Muscle layer of duodenum (tissue), 2 donors: ENCODE data around the gene VAPB.

ENCODE experiments used
- H3K27ac ChIP-seq: one replicate; pipeline ENCODE4 v1.7.0; 2013; ENCODE audit warnings: mild to moderate bottlenecking, low read length
- H3K27me3 ChIP-seq: one replicate; pipeline ENCODE4 v1.7.0; 2013; ENCODE audit warnings: low read depth, mild to moderate bottlenecking, control low read depth, low read length
- H3K36me3 ChIP-seq, 2 donors: one replicate each; pipeline ENCODE4 v1.7.0; 2013; ENCODE audit warnings: low read length in 2 of 2, control low read depth in 1 of 2, mild to moderate bottlenecking in 1 of 2; ENCODE audit not compliant: insufficient read depth in 2 of 2, control insufficient read depth in 1 of 2
- H3K4me1 ChIP-seq, 2 donors: one replicate each; pipeline ENCODE4 v1.7.0; 2013; ENCODE audit warnings: low read length in 2 of 2, mild to moderate bottlenecking in 2 of 2, control low read depth in 1 of 2, moderate library complexity in 1 of 2; ENCODE audit not compliant: insufficient read depth in 2 of 2, control insufficient read depth in 1 of 2
- H3K4me3 ChIP-seq, 2 donors: one replicate each; pipeline ENCODE4 v1.7.0; 2013; ENCODE audit warnings: low read length in 2 of 2, low read depth in 1 of 2, mild to moderate bottlenecking in 1 of 2
- H3K9me3 ChIP-seq, 2 donors: one replicate each; pipeline ENCODE4 v1.7.0; 2013; ENCODE audit warnings: low read length in 2 of 2, control low read depth in 1 of 2, mild to moderate bottlenecking in 1 of 2; ENCODE audit not compliant: control insufficient read depth in 1 of 2
- donor health status: healthy.

Gene VAPB

GRCh38 chr20:58480551-58481336, 91.7 kb downstream of the VAPB start:
- Histone ChIP-seq H3K9me3 (peaks cover 0 to 19% of the 10 kb centered on the region in 2 donors), H3K36me3 (peaks cover 0 to 3% of the 10 kb centered on the region in 2 donors), H3K27ac (no peak overlapping the region), H3K27me3 (no peaks in the 10 kb centered on the region), H3K4me3 (no peak overlapping the region), H3K4me1 (peaks cover 0 to 13% of the 10 kb centered on the region in 2 donors)

GRCh38 chr20:58481481-58482021, 92.5 kb downstream of the VAPB start:
- Histone ChIP-seq H3K27me3 (no peaks in the 10 kb centered on the region), H3K4me1 (peaks cover 0 to 13% of the 10 kb centered on the region in 2 donors), H3K4me3 (no peak overlapping the region), H3K27ac (no peak overlapping the region), H3K9me3 (peaks cover 0 to 20% of the 10 kb centered on the region in 2 donors), H3K36me3 (peaks cover 0 to 3% of the 10 kb centered on the region in 2 donors)

GRCh38 chr20:58482416-58482815, 93.4 kb downstream of the VAPB start:
- Histone ChIP-seq H3K4me3 (no peak overlapping the region), H3K4me1 (peaks cover 0 to 13% of the 10 kb centered on the region in 2 donors), H3K27ac (no peak overlapping the region), H3K27me3 (no peaks in the 10 kb centered on the region), H3K9me3 (peaks cover 0 to 19% of the 10 kb centered on the region in 2 donors), H3K36me3 (peaks cover 0 to 3% of the 10 kb centered on the region in 2 donors)

GRCh38 chr20:58483051-58483450, 94.0 kb downstream of the VAPB start:
- Histone ChIP-seq H3K4me3 (no peak overlapping the region), H3K27ac (no peak overlapping the region), H3K36me3 (peaks cover 0 to 3% of the 10 kb centered on the region in 2 donors), H3K9me3 (peaks cover 0 to 14% of the 10 kb centered on the region in 2 donors), H3K4me1 (peaks cover 0 to 13% of the 10 kb centered on the region in 2 donors), H3K27me3 (no peaks in the 10 kb centered on the region)

- Histone ChIP-seq H3K27me3 (no peaks in the 10 kb centered on the region), H3K4me3 (no peak overlapping the region), H3K9me3 (peaks cover 0 to 10% of the 10 kb centered on the region in 2 donors), H3K4me1 (peaks cover 0 to 13% of the 10 kb centered on the region in 2 donors), H3K27ac (no peak overlapping the region), H3K36me3 (peaks cover 0 to 3% of the 10 kb centered on the region in 2 donors)
Observed at GRCh38 chr20:58483470-58483869, 94.4 kb downstream of the VAPB start.

GRCh38 chr20:58485393-58485792, 96.4 kb downstream of the VAPB start:
- no peak overlapping the region for H3K4me3 ChIP-seq
- no peak overlapping the region for H3K27ac ChIP-seq
- peaks cover 0 to 3% of the 10 kb centered on the region in 2 donors for H3K36me3 ChIP-seq
- peaks cover 0 to 9% of the 10 kb centered on the region in 2 donors for H3K4me1 ChIP-seq
- peaks cover 0 to 7% of the 10 kb centered on the region in 2 donors for H3K9me3 ChIP-seq
- H3K27me3 ChIP-seq, result no peaks in the 10 kb centered on the region

- H3K27me3 ChIP-seq, result no peaks in the 10 kb centered on the region
- no peak overlapping the region for H3K27ac ChIP-seq
- H3K4me3 ChIP-seq, result no peak overlapping the region
- peaks cover 0 to 3% of the 10 kb centered on the region in 2 donors for H3K36me3 ChIP-seq
- H3K9me3 ChIP-seq, result peaks cover 0 to 7% of the 10 kb centered on the region in 2 donors
- peaks cover 0 to 4% of the 10 kb centered on the region in 2 donors for H3K4me1 ChIP-seq
Observed at GRCh38 chr20:58486207-58486606, 97.2 kb downstream of the VAPB start.

- H3K36me3 ChIP-seq, result no peaks in the 10 kb centered on the region
- H3K27ac ChIP-seq, result no peak overlapping the region
- H3K27me3 ChIP-seq, result no peaks in the 10 kb centered on the region
- H3K4me1 ChIP-seq, result no peaks in the 10 kb centered on the region
- H3K4me3 ChIP-seq, result no peak overlapping the region
- H3K9me3 ChIP-seq, result no peaks in the 10 kb centered on the region
Observed at GRCh38 chr20:58492074-58492718, 103.2 kb downstream of the VAPB start.

- no peaks in the 10 kb centered on the region for H3K4me1 ChIP-seq
- H3K36me3 ChIP-seq, result no peaks in the 10 kb centered on the region
- no peak overlapping the region for H3K4me3 ChIP-seq
- H3K27me3 ChIP-seq, result no peaks in the 10 kb centered on the region
- no peaks in the 10 kb centered on the region for H3K9me3 ChIP-seq
- no peak overlapping the region for H3K27ac ChIP-seq
Observed at GRCh38 chr20:58492795-58493524, 103.9 kb downstream of the VAPB start.

- no peaks in the 10 kb centered on the region for H3K4me1 ChIP-seq
- no peaks in the 10 kb centered on the region for H3K27me3 ChIP-seq
Observed at GRCh38 chr20:58494923-58495622, 106.0 kb downstream of the VAPB start.

More at GRCh38 chr20:58494923-58495622, 106.0 kb downstream of the VAPB start:
- Histone ChIP-seq H3K4me3 (no peak overlapping the region), H3K27ac (no peak overlapping the region), H3K9me3 (no peaks in the 10 kb centered on the region), H3K36me3 (no peaks in the 10 kb centered on the region)
